Stimulated activated CD4-positive, alpha-beta T cell treated with anti-CD3 and anti-CD28 coated beads, TNF-alpha, amount 100 ng/mL, for 24 hours (primary cell): ENCODE measurements around the gene HERPUD1.

Experiments
- DNase-seq, 3 experiments: peaks; one replicate each; pipeline ENCODE4 v3.0.0-alpha.2; 2020; ENCODE audit warnings: low read depth in 3 of 3

HERPUD1 gene

DNA sequence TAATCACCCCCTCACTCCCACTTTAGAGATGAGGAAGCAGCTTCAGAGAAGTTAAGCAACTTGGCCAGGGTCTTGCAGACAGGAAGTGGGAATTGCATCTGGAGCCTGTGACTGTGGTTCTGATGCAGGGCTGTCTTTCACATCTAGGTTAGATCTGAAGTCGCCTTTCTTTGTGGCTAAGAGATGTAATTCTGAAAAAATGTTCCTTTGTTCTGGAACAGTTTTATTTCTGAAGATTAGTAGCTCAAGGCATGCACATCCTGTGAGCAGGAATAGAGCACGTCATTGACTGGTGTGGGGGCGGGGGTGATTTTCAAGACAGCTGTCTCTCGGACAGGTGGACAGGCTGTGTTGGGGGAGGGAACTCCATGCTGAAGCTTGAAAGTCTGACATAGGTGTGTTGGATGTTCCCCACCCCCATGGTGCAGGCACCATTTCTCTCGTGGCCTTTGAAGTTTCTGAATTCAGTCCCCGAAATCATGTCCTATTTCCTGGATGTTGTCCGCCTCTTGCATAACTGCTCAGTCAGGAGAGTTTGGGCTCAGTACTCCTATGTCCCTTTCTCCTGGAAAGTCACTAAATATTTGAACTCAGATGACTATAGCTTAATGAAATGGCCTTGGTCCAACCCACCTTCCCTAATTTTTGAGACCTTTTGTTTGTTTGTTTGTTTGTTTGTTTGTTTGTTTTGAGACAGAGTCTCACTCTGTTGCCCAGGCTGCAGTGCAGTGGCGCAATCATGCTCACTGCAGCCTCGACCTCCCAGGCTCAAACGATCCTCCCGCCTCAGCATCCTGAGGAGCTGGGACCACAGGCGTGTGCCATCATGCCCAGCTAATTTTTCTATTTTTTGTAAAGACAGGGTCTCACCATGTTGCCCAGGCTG, 21.0 kb upstream of the HERPUD1 start:
- peak in 1 of 3 experiments; percentile 51 for DNase-seq

DNA sequence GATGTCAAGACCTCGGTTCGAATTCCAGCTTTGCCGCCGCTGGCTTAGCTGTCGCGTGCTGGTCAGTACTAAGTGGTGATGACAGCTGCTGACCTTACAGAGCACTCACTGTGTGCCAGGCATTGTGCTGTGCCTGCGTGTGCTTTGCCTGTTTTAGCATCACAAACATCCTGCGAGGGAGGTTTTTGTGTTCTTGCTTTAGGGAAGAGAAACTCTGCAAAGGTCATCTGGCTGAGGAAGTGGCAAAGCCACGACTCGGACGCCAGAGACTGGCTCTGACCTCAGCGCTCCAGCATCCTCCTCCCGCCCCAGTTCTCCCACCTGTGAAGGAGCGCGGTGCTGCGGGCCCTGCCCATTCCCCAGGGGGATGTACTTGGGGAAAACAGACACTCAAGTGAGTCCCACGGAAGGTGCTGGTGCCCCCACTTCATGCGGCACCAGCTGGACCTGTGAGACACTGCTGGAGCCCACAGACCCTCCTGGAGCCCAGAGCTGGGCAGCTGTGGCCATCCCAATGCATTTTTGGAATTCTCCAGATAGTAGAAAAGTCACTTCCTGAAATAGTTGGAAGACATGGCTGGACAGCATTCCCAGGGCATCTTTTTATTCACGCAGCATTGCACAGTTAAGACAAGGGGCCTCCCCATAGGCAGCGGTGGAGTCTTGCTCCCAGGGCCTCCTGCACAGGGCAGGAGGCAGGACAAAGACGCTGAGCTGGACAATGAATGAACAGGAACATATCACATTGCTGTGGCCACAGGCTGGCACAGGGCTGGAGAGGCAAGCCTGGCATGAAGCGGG, 20.0 kb upstream of the HERPUD1 start:
- no peak for DNase-seq

DNA sequence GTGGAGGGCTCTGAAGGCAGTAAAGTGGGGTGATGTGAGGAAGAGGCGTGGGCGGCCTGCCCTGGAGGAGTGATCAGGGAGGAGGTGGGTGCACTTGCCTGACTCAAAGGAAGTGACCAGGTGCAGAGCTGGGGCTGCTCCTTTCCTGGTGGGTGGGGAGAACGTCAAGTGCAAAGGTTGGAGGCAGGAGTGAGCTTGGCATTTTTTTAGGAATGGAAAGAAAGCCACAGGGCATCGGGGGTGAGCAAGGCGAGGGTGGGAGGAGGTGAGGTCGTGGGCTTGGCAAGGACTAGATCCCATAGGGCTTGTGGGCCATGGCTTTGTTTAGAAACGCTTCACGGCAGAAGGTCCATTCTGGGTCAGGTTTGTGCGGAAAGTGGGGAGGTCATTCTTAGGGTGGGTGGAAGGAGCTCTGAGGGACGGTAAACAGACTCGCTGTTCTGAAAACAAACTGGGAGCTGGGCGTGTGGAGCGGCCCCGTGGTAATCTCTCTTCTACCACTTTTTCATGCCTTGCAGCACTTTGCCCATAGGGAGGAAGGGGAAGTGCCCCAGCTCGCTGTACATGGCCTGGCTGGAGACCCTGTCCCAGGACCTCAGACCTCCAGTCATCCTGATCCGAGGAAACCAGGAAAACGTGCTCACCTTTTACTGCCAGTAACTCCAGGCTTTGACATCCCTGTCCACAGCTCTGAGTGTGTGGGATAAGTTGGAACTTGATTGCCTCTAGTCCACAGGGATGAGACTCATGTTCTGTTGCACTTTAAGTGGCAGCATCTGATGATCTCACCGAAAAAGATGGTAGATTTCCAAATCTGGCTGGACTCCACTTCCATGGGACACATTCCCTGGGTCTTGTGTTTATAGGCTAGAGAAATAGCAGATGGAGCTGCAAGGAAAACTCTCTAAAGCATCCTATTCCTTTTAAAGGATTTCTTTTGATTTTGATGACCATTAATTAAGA, 18.9 kb upstream of the HERPUD1 start:
- DNase-seq: no peak

DNA sequence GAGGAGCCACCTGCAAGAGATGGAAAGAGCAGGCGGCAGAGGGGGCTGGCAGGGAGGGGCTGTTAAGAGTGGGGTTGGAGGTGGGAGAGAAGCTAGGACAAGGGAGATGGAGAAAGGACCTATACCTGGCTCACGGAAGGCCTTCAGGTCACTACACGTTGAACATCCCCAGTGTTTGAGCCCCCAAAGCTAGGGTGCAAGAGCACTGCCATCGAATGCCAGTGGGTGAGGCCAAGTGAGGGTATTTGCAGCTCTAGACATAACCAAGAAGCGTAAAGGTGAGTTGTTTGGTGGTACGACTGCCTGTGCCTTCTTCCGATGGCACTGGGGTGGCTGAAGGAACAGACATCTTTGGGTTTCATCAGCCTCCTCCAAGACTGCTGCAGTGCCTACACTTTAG, 17.0 kb upstream of the HERPUD1 start:
- no peak for DNase-seq

DNA sequence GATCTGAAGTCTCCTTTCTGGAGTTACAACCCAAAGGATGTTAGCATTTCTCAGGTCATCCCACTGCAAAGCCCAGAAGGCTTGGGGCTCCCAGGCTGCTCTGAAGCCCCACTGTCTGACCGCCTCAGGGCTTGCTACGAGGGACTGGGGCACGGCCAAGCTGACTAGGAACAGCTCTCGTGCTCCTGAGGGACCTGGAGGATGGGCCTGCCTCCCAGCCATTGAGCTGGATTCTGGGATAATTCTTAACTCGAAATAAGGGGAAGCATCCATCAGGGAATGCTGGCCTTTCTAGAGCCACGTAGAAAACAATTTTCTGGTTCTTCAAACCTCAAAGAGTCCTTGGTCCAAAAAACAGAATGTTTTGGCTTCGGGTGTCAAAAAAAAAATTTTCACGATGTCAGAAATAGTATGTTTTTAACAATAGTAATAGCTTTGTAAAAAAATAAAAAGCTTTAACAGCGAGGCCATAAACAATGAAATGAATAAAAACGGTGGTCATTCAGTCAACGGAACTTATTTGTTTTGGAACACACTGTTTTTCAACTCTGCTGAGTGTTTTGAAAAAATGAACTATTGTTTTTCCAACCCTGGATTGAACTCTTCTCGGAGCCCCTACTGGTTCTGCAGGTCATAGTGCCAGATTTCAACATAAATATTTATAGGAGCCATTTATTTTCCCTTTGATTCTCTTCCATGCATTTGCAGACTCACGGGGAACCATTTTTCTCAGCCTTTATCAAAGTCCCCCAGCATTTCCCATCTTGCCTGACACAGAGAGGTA, 16.4 kb upstream of the HERPUD1 start:
- no peak for DNase-seq

DNA sequence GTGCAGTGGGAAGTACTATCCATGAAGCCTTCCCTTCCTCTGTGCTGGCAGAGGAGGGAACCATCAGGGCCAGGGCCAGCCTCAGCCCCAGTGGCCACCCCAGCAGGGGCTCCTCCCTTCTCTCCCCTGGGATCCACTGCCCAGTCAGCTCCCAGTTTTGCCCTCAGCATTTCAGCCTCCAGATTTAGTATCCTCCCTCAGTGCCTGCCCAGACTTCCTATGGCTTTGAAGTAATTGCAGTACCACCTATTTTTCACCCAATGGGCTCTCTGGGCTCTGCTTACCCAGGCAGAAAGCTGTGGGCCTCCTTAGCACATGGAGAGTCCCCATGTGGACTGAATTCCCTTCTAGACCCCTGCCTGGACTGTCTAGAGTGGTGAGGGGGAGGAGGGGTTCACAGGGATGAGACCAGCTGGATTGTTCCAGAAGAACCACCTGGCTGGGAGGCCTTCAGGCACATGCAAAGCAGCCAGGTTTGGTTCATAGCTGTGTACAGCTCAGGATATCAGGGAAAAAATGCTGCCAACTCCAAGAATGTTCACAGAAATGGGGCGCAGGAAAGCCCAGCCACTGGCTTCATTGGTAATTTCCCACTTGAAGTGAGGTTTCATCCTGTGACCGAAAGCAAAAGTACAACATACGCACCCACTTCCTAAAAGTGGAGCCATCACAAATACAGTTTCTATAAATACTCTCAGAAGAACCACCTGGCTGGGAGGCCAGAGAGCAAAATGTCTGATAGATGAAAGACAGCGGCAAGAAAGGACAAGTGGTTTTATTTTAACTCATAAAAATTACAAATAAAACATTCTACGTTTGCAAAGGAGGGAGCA, 15.2 kb upstream of the HERPUD1 start:
- peak in 1 of 3 experiments; percentile 16 for DNase-seq

DNA sequence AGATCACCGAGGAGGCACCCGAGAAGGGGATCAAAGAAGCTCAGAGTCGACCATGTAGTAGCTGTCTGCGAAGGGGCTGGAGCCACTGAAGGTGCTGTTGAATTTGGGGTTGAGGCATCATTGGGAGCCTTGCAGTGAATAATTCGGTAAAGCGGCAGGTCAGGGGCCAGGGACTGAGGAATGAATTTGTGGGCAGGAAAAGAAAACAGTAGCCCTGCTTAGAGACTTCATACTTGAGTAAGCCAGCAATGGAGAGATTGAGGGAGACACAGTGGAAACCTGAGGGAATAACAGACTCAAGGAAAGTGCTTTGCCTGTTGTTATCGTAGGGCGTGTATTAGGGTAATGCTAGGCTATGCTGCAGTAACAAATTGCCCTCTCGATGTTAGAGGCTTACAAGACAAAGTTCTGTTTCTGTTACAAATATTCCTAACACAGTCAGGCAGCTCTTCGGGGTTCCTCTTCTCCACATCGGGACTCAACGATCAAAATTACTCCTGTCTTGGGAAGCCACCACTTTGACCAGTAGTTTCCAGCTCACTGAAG, 13.4 kb upstream of the HERPUD1 start:
- no peak for DNase-seq

DNA sequence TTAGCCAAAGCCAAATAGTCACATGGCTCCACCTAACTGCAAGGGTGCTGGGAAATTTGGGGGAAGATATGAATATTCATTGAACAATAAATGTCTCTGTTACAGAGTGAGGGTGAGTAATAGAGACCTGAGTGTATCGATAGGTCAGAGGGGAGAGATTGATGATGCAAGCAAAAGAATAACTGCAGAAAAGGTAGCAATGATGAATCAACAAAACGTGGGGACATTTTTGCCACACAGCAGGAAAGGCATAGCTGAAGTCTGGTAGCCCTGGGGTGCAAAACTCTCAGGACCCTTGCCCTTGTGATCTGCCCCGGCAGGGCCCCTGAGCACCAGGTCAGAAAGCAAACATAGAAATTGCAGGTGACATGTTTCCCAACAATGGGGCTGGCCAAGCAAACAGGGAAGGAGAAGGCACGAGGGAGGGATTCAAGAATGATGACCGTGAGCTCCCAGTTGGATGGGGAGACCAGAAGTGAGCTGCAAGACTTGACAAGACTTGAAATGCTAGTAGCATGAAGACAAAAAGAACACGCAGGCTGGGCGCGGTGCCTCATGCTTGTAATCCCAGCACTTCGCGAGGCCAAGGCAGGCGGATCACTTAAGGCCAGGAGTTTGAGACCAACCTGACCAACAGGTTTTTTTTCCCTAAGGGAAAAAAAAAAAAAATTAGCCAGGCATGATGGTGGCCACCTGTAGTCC, 12.7 kb upstream of the HERPUD1 start:
- no peak for DNase-seq

DNA sequence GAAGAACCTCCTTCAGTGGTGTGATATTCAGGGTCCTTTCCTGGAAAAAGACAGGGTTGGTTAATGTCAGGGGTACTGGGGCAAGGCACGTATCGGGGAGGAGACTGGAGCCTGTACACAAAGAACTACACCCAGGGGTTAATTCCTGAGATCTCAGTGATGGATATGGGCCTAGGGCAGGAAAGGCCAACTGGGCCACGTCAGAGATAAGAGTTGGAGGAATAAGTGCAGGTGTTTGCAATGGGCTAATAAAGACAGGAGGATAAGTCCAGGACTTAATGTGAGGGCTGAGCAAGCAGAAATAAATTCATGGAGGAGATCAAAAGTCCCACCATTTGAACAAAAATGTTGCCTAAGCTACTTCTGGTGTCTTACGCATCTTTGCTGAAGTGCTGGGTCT, 10.4 kb upstream of the HERPUD1 start:
- DNase-seq: no peak

DNA sequence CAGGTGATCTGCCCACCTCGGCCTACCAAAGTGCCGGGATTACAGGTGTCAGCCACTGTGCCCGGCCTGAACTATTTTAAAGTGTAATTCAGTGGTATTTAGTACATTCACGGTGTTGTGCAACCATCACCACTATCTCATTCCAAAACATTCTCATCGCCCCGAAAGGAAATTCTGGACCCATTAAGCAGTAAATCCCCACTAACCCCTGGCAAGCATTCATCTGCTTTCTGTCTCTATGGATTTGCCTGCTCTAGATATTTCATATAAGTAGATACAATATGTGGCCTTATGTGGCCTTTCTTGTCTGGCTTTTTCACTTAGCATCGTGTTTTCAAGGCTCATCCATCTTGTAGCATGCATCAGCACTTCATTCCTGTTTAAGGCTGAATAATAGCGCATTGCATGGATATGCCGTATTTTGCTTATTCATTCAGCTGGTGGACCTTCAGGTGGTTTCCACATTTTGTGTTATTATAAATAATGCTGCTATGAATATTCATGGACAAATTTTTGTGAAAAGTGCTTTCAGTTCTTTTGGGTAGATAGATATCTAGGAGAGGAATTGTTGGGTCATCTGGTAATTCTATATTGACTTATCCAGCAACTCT, 8.4 kb upstream of the HERPUD1 start:
- DNase-seq: no peak

DNA sequence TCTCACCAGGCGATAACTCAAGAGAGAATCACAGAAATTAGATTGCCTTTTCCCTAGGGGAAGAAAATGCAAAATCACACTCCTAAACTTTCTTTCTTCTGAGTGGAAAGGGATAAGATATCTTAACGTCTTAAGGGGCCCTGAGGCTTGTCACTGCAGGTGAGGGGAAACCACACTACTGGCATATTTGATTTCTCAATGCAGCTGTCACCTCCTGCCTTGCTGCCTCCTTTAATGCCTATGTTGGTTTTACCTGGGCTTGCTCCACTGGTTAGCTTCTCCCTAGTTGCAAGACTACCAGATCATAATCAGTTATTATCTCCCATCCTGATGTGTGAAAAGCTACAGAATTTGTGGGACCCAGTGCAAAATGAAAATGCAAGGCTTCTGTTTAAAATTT, 4.5 kb upstream of the HERPUD1 start:
- DNase-seq: no peak

DNA sequence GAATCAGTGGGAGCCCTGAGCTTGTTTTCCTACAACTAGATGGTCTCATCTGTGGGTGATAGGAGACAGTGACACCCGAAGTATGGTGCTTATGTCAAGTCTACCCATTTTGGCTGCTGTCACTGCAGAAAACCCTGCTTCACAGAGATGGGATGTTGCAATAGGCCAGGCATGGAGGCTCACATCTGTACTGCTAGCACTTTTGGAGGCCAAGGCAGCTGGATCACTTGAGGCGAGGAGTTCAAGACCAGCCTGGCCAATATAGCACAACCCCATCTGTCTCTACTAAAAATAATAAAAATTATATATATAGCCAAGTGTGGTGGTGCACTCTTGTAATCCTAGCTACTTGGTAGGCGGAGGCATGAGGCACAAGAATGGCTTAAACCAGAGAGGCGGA, 2.3 kb upstream of the HERPUD1 start:
- no peak for DNase-seq

DNA sequence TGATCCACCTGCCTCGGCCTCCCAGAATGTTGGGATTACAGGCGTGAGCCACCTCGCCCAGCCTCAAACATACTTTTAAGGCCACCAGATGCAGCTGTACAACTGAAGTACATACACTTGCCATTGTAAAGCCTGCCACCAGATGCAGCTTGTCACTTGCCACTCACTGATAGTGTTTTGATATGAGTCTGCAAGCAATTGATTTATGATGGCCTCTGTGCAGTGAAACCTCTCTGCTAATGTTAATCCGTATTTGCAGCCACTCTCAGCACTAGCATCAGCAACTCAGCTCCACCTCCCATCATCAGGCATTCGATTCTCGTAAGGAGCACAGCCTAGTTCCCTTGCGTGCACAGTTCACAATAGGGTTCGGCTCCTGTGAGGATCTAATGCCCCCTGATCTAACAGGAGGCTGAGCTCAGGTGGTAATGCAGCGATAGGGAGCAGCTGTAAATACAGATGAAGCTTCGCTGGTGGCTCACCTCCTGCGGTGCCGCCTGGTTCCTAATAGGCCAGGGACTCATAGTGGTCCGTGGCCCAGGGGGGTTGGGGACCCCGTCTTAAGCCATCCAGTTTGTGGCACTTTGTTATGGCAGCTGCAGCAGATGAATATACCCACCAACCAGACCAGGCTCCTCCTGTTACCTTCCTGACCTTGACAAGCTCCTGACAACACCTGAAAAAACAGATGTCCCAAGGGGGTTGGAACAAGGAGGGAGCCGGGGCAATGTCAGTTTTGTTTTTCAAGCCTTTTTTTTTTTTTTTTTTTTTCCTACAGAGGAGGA, 1.3 kb upstream of the HERPUD1 start:
- DNase-seq: no peak

DNA sequence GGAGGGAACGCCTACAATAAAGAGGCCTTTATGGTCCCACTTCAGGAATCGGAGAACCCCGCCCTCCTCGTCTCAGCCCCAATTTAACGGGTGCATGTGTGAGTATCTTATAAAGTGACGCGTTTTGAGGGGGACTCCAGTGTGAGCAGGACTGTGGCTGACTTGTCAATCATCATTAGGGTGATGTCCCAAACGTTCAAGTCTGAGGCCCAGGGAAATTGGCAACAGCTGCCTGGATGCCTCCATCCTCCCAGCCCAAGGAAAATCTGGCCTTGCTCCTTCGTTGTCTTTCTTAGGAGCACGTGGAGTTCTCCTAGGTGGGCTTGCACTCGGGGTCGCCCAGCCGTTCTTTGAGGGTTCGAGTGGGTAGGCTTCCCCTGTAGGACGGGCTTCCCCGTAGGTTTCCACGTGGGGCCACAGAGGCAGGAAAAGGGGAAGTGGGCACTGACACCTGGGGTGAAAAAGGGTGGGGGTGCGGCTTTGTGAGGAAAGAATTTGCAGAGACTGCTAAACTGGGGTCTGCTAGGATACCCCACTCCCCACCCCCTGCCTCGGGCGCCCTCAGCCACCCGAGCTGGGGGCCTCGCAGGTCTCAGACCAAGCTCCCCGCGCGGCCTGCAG, 561 bp upstream of the HERPUD1 start:
- DNase-seq: no peak

DNA sequence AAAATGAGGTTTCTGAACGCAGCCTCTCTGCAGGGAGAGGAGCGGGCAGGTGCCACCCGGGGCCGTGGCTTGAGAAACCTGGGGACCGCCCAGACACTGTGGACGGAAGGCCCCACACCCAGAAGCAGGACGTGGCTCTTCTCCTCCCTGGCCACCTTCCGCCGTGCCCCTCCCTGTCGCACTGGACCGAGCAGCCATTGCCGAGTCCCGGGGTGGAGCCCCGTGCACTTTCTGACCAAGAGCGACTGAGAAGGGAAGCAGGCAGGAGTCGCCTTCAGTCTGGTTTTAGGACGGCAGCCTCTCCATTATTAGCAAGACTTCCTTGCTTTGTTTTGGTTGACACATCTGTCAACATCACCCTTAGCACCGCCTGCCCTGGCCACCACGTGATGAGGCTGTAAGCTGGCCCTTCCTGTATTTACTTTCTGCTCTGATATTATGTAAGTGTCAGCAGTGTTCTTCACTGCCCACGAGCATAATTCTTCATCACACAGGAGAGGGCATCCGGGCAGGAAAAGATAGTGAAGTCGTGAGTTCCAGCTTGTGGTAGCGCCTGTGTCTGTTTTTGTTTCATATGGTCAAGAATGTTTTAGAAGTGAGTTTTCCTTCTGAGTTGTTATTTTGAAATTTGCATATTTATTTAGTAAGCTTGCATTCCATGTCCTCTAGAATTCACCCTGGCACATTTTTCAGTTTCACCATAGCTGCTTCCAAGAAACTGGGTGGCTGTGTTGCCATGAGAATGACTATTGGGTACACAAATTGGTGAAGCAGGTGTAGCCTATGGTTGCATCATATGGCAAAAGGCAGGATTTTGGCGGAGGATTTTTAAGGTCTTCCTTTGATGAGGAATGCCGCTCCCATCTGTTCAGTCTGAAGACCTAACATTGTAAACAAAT, 1.0 kb downstream of the HERPUD1 start:
- DNase-seq: peak in 1 of 3 experiments; percentile 31

DNA sequence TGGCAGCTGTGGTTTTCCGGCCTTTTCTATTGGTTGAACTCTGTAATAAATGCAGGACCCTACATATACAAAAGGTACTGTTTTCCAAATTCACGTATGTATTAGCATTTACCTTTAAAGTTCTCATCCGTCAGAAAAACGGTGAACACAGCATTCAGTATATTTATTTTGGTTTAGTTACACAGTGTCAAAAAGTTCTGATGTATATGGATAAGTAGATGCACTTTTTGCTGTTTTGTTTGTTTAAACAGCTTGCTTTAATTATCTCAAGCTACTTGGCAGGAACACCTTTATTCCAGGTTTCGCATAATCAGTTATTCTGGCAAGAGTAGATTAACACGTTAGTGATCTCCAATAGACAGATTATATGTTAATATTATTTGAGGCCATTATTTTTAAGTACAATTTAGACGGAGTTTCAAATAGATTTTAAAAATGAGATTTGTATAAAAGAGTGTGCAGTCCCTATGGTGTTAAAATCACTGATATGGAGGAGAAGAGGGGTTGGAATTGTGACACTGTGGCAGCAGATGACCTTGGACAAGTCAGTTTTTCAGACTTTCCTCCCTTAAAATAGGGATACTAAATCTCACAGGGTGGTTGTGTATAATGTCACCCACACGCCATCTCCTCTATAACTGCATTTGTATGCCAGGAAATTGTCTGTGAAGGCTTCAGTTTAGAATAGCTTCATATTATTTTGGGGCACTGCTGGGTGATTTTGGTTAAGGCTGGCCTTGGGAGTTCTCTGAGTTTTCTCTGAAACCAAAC, 2.1 kb downstream of the HERPUD1 start:
- no peak for DNase-seq
